Neutrophil (primary cell): Measurements from ENCODE around the gene OSBPL8.

Experiments used
- H3K27ac ChIP-seq: fragments of 200-600 bp; sonication (generic); 2 replicates; pipeline ENCODE4 v1.5.1; 2016; ENCODE audit warnings: mild to moderate bottlenecking, moderate library complexity
- H3K27me3 ChIP-seq: fragments of 200-600 bp; sonication (generic); 2 replicates; pipeline ENCODE4 v1.6.0; 2016; ENCODE audit warnings: mild to moderate bottlenecking
- H3K36me3 ChIP-seq: fragments of 200-600 bp; sonication (generic); 2 replicates; pipeline ENCODE4 v1.5.1; 2017
- H3K4me1 ChIP-seq, 2 experiments: fragments of 200-600 bp in 1 of 2; sonication (generic) in 1 of 2; 1 replicate in 1 of 2; 2 replicates in 1 of 2; pipeline versions ENCODE4 v1.5.1 to v1.6.1; 2013 to 2016; ENCODE audit warnings: low read depth in 1 of 2, low read length in 1 of 2, mild to moderate bottlenecking in 1 of 2, moderate library complexity in 1 of 2; ENCODE audit not compliant: control insufficient read depth in 1 of 2, insufficient read depth in 1 of 2
- H3K4me3 ChIP-seq, 2 experiments: fragments of 200-600 bp in 1 of 2; sonication (generic) in 1 of 2; 1 replicate in 1 of 2; 2 replicates in 1 of 2; pipeline ENCODE4 v1.5.1; 2013 to 2016; ENCODE audit warnings: low read depth in 1 of 2, low read length in 1 of 2, mild to moderate bottlenecking in 1 of 2, moderate library complexity in 1 of 2
- H3K9me3 ChIP-seq: fragments of 200-600 bp; sonication (generic); 2 replicates; pipeline ENCODE4 v1.5.1; 2016
- TF ChIP-seq, protein P1 (sequence below): fragments of 200-600 bp; sonication (generic); IDR thresholded peaks from 2 replicates; pipeline ENCODE4 v1.5.1; 2016; ENCODE audit warnings: antibody characterized with exemption

Gene OSBPL8

DNA sequence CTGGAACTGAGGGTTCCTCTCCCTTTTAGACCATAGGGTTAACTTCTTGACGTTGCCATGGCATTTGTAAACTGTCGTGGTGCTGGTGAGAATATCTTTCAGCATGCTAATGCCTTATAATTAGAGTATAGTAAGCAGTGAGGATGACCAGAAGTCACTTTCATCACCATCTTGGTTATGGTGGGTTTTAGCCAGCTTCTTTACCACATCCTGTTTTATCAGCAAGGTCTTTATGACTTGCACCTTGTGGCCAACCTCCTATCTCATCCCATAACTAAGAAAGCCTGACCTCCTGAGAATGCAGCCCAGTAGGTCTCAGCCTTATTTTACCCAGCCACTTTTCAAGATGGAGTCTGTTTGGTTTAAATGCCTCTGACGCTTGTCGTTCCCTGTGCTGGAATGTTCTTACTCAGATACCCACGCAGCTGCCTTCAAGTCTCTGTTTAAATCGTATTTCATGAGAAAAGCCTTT, 255.5 kb downstream of the OSBPL8 start:
- Histone ChIP-seq H3K27ac (no peak overlapping the region), H3K4me3 (no peak overlapping the region), H3K9me3 (no peaks in the 10 kb centered on the region), H3K4me1 (no peaks in the 10 kb centered on the region), H3K27me3 (no peaks in the 10 kb centered on the region), H3K36me3 (no peaks in the 10 kb centered on the region)
- TF ChIP-seq, protein P1, sequence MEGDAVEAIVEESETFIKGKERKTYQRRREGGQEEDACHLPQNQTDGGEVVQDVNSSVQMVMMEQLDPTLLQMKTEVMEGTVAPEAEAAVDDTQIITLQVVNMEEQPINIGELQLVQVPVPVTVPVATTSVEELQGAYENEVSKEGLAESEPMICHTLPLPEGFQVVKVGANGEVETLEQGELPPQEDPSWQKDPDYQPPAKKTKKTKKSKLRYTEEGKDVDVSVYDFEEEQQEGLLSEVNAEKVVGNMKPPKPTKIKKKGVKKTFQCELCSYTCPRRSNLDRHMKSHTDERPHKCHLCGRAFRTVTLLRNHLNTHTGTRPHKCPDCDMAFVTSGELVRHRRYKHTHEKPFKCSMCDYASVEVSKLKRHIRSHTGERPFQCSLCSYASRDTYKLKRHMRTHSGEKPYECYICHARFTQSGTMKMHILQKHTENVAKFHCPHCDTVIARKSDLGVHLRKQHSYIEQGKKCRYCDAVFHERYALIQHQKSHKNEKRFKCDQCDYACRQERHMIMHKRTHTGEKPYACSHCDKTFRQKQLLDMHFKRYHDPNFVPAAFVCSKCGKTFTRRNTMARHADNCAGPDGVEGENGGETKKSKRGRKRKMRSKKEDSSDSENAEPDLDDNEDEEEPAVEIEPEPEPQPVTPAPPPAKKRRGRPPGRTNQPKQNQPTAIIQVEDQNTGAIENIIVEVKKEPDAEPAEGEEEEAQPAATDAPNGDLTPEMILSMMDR: no peak

DNA sequence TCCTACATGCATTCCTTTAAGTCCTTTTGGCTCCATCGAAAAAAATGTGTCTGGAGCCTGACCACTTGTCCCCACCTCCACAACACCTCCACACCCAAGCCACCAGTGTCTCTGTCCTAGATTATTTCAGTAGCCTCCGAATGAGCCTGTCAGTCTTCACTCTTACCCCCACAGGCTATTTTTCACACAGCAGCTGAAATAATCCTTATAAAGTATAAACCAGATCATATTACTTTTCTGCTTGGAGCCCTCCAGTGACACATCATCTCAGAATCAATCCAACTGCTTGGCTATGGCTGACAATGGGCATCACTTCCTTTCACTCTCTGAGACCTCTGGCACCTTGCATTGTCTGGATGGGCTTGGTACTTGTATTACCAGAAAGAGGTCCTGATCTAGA, 256.2 kb downstream of the OSBPL8 start:
- no peaks in the 10 kb centered on the region for H3K4me1 ChIP-seq
- H3K4me3 ChIP-seq: no peak overlapping the region
- H3K27ac ChIP-seq: no peak overlapping the region
- H3K36me3 ChIP-seq: no peaks in the 10 kb centered on the region
- H3K9me3 ChIP-seq: no peaks in the 10 kb centered on the region
- H3K27me3 ChIP-seq: no peaks in the 10 kb centered on the region
- TF ChIP-seq, protein P1: no peak
